PC-3 (cell line): ENCODE measurements around the gene FOLR2.

Experiments
- CTCF ChIP-seq: fragments of 300-600 bp; sonication (generic); conservative IDR thresholded peaks from 2 replicates; pipeline ENCODE4 v1.5.1; 2017; ENCODE audit warnings: antibody characterized with exemption, low read depth, mild to moderate bottlenecking, low read length
- EZH2 ChIP-seq: fragments of 300-600 bp; sonication (generic); IDR thresholded peaks from one replicate; pipeline ENCODE4 v1.6.1; 2017; ENCODE audit warnings: antibody characterized with exemption, mild to moderate bottlenecking, low read length; ENCODE audit not compliant: unreplicated experiment

- TF ChIP-seq CTCF, result peak; percentile 81
- TF ChIP-seq EZH2, result no peak
Observed at GRCh38 chr11:72238040-72238450, 21.5 kb downstream of the FOLR2 start.
